ENCODE results near the gene JARID2.

- TF ChIP-seq CTCF (IDR thresholded peaks at IDR 0.05) = no peak
- TF ChIP-seq EZH2 (IDR thresholded peaks at IDR 0.05) = no peak
- no peak for TF ChIP-seq EZH2phosphoT487 (IDR thresholded peaks at IDR 0.05)
Measured at GRCh38 chr6:15346315-15346714, 100.4 kb downstream of the JARID2 start.
